Chondrocyte (in vitro differentiated cells): Measurements from ENCODE around the gene DOK1. TPM values are rescaled to one million over a fixed set of nuclear protein-coding genes. Genes with fewer than 3 reads are reported as not detected.

Experiments
- DNase-seq: peaks from one replicate; pipeline ENCODE4 v3.0.0; 2021; ENCODE audit warnings: mixed read lengths, low spot score
- H3K27ac Mint-ChIP-seq: one replicate; pipeline ENCODE4 v1.8.0; 2021; ENCODE audit warnings: mild to moderate bottlenecking, moderate library complexity, mixed read lengths; ENCODE audit not compliant: unreplicated experiment
- H3K27me3 Mint-ChIP-seq: 2 replicates; pipeline ENCODE4 v1.8.0; 2021; ENCODE audit warnings: low read depth, mixed read lengths
- H3K36me3 Mint-ChIP-seq: 2 replicates; pipeline ENCODE4 v1.8.0; 2021; ENCODE audit warnings: low read depth, mixed read lengths
- H3K4me1 Mint-ChIP-seq: 2 replicates; pipeline ENCODE4 v1.8.0; 2021; ENCODE audit warnings: low read depth, mild to moderate bottlenecking, mixed read lengths
- H3K4me3 Mint-ChIP-seq: one replicate; pipeline ENCODE4 v1.8.0; 2021; ENCODE audit warnings: mild to moderate bottlenecking, moderate library complexity, mixed read lengths; ENCODE audit not compliant: unreplicated experiment
- H3K9me3 Mint-ChIP-seq: 2 replicates; pipeline ENCODE4 v1.8.0; 2021; ENCODE audit warnings: low read depth, mixed read lengths
- long read RNA-seq: library from polyadenylated mRNA; stranded (forward); transcript quantifications from one replicate; pipeline ENCODE4 v2.0.0, GENCODE V29; 2021
- total RNA-seq: library from RNA; stranded (reverse); gene quantifications from 3 replicates; pipeline ENCODE4 v1.2.1, GENCODE V29; 2021
- TF ChIP-seq, protein P1 (sequence below): fragments of 200-600 bp; sonication (generic); IDR thresholded peaks from 2 replicates; pipeline ENCODE4 v1.5.0; 2021; ENCODE audit warnings: antibody characterized with exemption, mild to moderate bottlenecking, moderate library complexity

Gene DOK1
- 33.6 to 46.0 TPM (median 44.4 TPM) in 3 replicates for total RNA-seq
- long read RNA-seq, transcript DOK1-202 (4 exons, 1,722 nt) = minor isoform, 7 of 121 reads
- long read RNA-seq, transcript DOK1-208 (5 exons, 1,461 nt) = minor isoform, 9 of 121 reads
- long read RNA-seq, transcript DOK1-201 (5 exons, 2,555 nt) = major isoform, 54 of 121 reads
- long read RNA-seq, partial matches to known transcripts = 3 of 121 reads
- long read RNA-seq, other reads (novel, unspliced or antisense) = 46 of 121 reads

DNA sequence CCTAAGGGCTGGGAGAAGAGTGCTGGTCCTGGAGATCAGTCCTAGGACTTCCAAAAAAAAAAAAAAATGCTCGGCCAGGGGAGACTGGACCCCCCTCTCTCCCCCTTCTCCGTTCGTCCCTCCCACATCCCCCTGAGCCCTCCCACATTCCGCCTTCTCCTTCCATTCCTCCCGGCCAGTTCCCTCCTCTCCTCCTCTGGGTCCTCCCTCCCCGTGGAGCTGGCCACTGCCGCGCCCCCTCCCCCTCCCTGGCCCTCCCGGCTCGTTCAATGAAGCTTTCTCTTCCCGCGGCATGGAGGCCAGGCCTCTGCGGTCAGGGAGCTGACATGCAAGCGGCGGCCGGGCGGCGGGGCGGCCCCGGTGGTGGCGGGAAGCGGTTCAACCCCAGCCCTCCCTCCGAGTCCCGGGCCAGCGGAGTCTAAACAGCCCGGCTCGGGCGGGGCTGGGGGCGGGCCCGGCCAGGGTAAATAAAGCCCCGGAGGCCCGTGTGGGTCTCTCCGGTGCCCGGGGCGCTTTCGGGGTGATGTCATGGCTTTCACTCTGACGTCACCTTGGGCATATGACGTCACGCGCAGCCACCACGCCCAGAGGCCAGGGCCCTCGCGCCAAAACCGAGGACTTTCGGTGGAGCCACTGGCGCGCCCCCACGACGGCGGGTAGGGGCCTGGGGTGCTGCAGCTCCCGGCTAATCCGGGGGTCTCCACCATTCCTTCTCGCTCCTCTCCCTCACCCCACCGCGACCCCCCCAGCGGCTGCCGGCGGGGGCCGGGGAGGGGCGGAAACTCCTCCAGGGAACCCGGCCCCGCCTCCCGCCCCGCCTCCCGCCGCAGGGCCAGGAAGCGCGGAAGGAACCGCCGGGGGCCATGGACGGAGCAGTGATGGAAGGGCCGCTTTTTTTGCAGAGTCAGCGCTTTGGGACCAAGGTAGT, at the start of gene DOK1, which contains the start of gene LOXL3:
DOK1 (plus strand) TSS at position 829 of the 928 bp plus-strand sequence; CDS start at position 864, 35 bp downstream.
LOXL3 (minus strand) TSS at position 51 of the 928 bp plus-strand sequence. CDS start 1,308 bp downstream, outside the sequence.
- H3K36me3 Mint-ChIP-seq = peaks cover 9% of the 10 kb centered on the region
- H3K4me3 Mint-ChIP-seq = peak within 1 kb of the TSS; percentile 97
- H3K27me3 Mint-ChIP-seq = no peaks in the 10 kb centered on the region
- H3K27ac Mint-ChIP-seq = peak within 1 kb of the TSS; percentile 97
- DNase-seq = no peak
- H3K4me1 Mint-ChIP-seq = peaks cover 66% of the 10 kb centered on the region
- TF ChIP-seq, protein P1, sequence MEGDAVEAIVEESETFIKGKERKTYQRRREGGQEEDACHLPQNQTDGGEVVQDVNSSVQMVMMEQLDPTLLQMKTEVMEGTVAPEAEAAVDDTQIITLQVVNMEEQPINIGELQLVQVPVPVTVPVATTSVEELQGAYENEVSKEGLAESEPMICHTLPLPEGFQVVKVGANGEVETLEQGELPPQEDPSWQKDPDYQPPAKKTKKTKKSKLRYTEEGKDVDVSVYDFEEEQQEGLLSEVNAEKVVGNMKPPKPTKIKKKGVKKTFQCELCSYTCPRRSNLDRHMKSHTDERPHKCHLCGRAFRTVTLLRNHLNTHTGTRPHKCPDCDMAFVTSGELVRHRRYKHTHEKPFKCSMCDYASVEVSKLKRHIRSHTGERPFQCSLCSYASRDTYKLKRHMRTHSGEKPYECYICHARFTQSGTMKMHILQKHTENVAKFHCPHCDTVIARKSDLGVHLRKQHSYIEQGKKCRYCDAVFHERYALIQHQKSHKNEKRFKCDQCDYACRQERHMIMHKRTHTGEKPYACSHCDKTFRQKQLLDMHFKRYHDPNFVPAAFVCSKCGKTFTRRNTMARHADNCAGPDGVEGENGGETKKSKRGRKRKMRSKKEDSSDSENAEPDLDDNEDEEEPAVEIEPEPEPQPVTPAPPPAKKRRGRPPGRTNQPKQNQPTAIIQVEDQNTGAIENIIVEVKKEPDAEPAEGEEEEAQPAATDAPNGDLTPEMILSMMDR = no peak
- no peaks in the 10 kb centered on the region for H3K9me3 Mint-ChIP-seq

DNA sequence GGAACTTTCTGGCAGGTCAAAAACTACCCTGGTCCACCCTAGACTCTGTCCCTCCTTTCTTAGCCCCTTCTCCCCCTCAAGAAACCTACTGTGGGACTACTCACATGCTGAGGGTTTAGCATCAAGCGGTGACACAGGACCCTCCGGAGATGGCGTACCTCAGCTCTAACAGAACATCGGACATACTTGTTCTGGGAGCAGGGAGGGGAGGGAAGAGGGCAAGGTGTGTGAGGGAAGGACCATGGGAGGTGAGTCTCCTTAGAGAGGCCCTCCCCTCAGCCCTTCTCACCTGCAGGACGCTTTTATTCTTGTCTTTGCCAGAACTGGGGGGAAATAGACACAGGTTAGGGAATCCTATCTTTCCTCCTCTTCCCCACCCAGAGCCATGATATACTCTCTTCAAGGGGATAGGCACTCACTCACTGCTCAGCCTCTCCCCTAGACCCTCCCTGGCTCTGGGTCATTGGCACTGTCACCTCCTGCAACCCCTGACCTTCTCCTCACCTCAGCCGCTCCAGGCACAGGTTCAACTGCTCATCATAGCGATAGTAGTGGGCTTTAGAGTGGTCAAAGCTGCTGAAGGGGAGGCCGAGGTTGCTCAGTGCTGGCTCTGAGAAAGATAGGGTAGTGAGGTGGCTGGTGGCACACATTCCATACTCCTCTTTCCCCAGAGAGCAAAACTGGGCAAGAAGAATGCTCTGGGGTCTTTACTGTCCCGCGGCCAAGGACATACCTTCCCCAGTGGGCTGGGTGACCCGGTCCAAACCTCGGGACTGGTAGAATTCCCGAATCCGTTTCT, 48.9 kb upstream of the DOK1 start:
- Mint-ChIP-seq H3K27ac (peak overlapping the region; percentile 8), H3K36me3 (peaks cover 14% of the 10 kb centered on the region), H3K27me3 (peaks cover 15% of the 10 kb centered on the region), H3K4me1 (peaks cover 60% of the 10 kb centered on the region), H3K9me3 (no peaks in the 10 kb centered on the region), H3K4me3 (peak overlapping the region; percentile 100)
- no peak for DNase-seq
- TF ChIP-seq, protein P1 = no peak

DNA sequence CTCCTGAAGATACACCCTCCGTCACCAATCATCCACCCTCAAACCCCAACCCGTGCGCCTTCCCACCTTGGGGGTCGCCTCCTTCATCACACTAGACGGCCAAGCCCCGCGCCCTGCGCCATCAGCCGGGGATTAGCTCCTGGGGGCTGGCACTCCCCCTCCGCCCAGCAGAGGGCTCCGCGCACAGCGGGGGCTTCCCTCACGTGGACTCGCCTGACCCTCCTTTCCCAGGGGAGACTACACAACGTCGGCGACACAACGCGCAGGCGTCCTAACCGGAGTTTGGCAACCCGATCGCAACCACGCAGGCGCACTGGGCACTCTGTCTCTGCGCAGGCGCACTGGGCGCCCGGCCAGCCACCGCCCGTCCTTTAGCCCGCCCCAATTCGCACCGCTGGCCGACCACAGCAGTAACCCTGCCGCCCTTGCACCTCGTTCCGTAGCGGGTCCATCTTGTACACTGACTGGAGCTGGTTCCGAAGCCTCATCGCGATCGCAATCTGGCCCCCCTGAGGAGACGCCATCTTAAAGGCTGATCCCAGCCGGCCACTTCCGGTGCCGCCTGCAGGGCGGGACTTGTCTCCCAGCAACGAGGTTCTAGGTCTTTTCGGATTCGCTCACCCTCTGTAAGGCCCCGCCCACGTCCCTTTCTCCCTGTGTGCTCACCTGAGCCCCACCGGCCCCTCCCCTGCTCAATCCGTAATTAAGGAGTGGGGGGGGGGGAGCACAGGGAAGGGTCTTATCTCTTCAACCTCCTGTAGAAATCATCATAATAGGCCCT, 47.2 kb upstream of the DOK1 start, which contains the start of gene PCGF1:
PCGF1 (minus strand) TSS at position 551 of the 781 bp plus-strand sequence; CDS start at position 524, 27 bp downstream.
- Mint-ChIP-seq H3K27ac (peak within 1 kb of the TSS; percentile 100), H3K4me1 (peaks cover 52% of the 10 kb centered on the region), H3K36me3 (peaks cover 14% of the 10 kb centered on the region), H3K4me3 (peak within 1 kb of the TSS; percentile 100), H3K27me3 (peaks cover 28% of the 10 kb centered on the region), H3K9me3 (no peaks in the 10 kb centered on the region)
- TF ChIP-seq, protein P1 = peak; percentile 72
- DNase-seq = no peak

DNA sequence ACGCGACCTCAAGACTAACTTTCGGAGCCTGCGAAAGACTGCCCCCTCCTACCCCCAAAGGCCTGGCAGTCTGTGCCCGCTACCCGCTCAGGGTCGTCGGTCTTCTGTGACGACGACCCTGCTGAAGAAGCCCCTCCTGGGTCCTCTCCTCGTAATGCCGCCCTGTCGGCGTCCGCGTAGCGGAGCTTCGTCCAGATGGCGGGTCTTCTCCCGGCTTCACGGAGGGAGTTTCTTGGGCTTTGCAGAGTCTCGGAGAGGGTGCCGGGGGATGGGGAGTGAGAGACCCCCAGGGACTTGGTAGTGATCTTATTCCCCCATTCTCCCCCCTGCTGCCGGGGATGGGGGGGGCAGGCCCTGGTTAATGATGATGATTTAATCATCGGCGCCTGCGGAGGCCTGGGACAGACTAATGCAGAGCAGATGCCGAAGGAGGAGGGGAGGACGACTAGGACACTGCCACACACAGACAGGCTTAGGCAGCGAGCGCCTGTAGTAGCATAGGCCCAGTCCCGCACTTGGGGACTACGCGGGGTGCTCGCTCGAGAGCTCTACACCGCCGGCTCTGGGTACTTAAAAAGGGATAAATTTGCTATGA, 46.5 kb upstream of the DOK1 start:
- H3K27me3 Mint-ChIP-seq = peaks cover 34% of the 10 kb centered on the region
- DNase-seq = no peak
- TF ChIP-seq, protein P1 = no peak
- H3K9me3 Mint-ChIP-seq = no peaks in the 10 kb centered on the region
- H3K27ac Mint-ChIP-seq = peak overlapping the region; percentile 100
- H3K4me1 Mint-ChIP-seq = peaks cover 47% of the 10 kb centered on the region
- H3K36me3 Mint-ChIP-seq = peaks cover 14% of the 10 kb centered on the region
- peak overlapping the region; percentile 100 for H3K4me3 Mint-ChIP-seq
